Keratinocyte (primary cell): ENCODE data around the gene RAI1. TPM values are rescaled to one million over a fixed set of nuclear protein-coding genes. Genes with fewer than 3 reads are reported as not detected.

Experiments used
- DNase-seq: peaks from one replicate; pipeline ENCODE4 v3.0.0-alpha.2; 2011; ENCODE audit warnings: low read depth, missing footprints, low spot score
- FAIRE-seq: peaks from 2 replicates; lab custom pipeline; 2011; peaks lifted over from hg19 to GRCh38; lab: Jason Lieb, UNC
- H2AFZ ChIP-seq: 2 replicates; pipeline ENCODE4 v1.6.0; 2012; ENCODE audit warnings: low read length, control low read depth, inconsistent platforms; ENCODE audit not compliant: control insufficient read depth
- H3K27ac ChIP-seq: 2 replicates; pipeline ENCODE4 v1.5.1; 2011; ENCODE audit warnings: low read length; ENCODE audit not compliant: control insufficient read depth, insufficient read depth
- H3K27me3 ChIP-seq: 3 replicates; pipeline ENCODE4 v1.6.0; 2011; ENCODE audit warnings: low read length; ENCODE audit not compliant: control insufficient read depth, insufficient read depth; ENCODE audit errors: extremely low read depth
- H3K36me3 ChIP-seq, 2 experiments: 2 replicates in 1 of 2; 3 replicates in 1 of 2; pipeline ENCODE4 v1.5.1; 2011; ENCODE audit warnings: low read length in 2 of 2, mild to moderate bottlenecking in 1 of 2; ENCODE audit not compliant: control insufficient read depth in 2 of 2, insufficient read depth in 2 of 2; ENCODE audit errors: extremely low read depth in 1 of 2
- H3K4me1 ChIP-seq: 3 replicates; pipeline ENCODE4 v1.5.1; 2011; ENCODE audit warnings: low read length; ENCODE audit not compliant: control insufficient read depth, insufficient read depth; ENCODE audit errors: extremely low read depth
- H3K4me2 ChIP-seq: 3 replicates; pipeline ENCODE4 v1.6.0; 2011; ENCODE audit warnings: low read depth, low read length; ENCODE audit not compliant: control insufficient read depth, insufficient read depth; ENCODE audit errors: extremely low read depth
- H3K4me3 ChIP-seq, 3 experiments: fragments of 200-600 bp in 1 of 3; sonication (generic) in 1 of 3; 2 replicates in 2 of 3; 3 replicates in 1 of 3; pipeline ENCODE4 v1.5.1; 2011 to 2016; ENCODE audit warnings: low read length in 3 of 3, mild to moderate bottlenecking in 3 of 3, control low read depth in 2 of 3, inconsistent platforms in 1 of 3, low read depth in 1 of 3, mixed read lengths in 1 of 3, mixed run types in 1 of 3, moderate library complexity in 1 of 3; ENCODE audit not compliant: control insufficient read depth in 2 of 3, insufficient read depth in 2 of 3; ENCODE audit errors: extremely low read depth in 1 of 3
- H3K79me2 ChIP-seq: 2 replicates; pipeline ENCODE4 v1.6.0; 2012; ENCODE audit warnings: low read length; ENCODE audit not compliant: control insufficient read depth, insufficient read depth
- H3K9ac ChIP-seq: 3 replicates; pipeline ENCODE4 v1.6.0; 2011; ENCODE audit warnings: low read length; ENCODE audit not compliant: control insufficient read depth, insufficient read depth; ENCODE audit errors: extremely low read depth
- H3K9me1 ChIP-seq: 3 replicates; pipeline ENCODE4 v1.6.0; 2011; ENCODE audit warnings: low read length; ENCODE audit not compliant: control insufficient read depth, insufficient read depth; ENCODE audit errors: extremely low read depth
- H3K9me3 ChIP-seq: 2 replicates; pipeline ENCODE4 v1.5.1; 2012; ENCODE audit warnings: low read depth, low read length; ENCODE audit not compliant: control insufficient read depth
- H4K20me1 ChIP-seq: 3 replicates; pipeline ENCODE4 v1.6.0; 2011; ENCODE audit warnings: low read length; ENCODE audit not compliant: control insufficient read depth, insufficient read depth; ENCODE audit errors: extremely low read depth
- EZH2 ChIP-seq: IDR thresholded peaks from one replicate; pipeline ENCODE4 v1.6.1; 2012; ENCODE audit warnings: inconsistent platforms, mild to moderate bottlenecking, low read length, moderate library complexity
- dilution Hi-C: fragments of 300-500 bp; cut with MboI; formaldehyde crosslinking; loops from one replicate; pipeline ENCODE4 v1.7.0; 2020; ENCODE audit warnings: low sequenced_read_pairs; ENCODE audit not compliant: extremely low pct_ligation_motif_present
- polyA plus RNA-seq, 5 experiments: library from polyadenylated mRNA; depleted of rRNA in 3 of 5; stranded (reverse) in 3 of 5; stranded (forward) in 1 of 5; unstranded in 1 of 5; fragments of >200 nt; gene quantifications; 1 replicate in 1 of 5; 2 replicates in 3 of 5; 3 replicates in 1 of 5; pipeline versions ENCODE4 v1.2.1 to v1.2.3, GENCODE V29; 2011 to 2012; ENCODE audit warnings: missing spikeins in 2 of 5, low read depth in 1 of 5, low replicate concordance in 1 of 5
- TF ChIP-seq, protein P1 (sequence below), 3 experiments: IDR thresholded peaks in 1 of 3; conservative IDR thresholded peaks in 1 of 3; optimal IDR thresholded peaks in 1 of 3; 2 replicates in 2 of 3; 3 replicates in 1 of 3; pipeline versions ENCODE3 to v1.5.1; 2011; ENCODE audit warnings: low read length in 3 of 3, mild to moderate bottlenecking in 3 of 3, moderate library complexity in 2 of 3, control low read depth in 1 of 3, inconsistent platforms in 1 of 3; ENCODE audit not compliant: insufficient read depth in 2 of 3; ENCODE audit errors: extremely low read depth in 1 of 3

The RAI1 gene
- polyA plus RNA-seq, 1 donor (not counting 4 experiments of a cell fraction or from before 2014, with no cell fraction given), result 2.6 TPM

DNA sequence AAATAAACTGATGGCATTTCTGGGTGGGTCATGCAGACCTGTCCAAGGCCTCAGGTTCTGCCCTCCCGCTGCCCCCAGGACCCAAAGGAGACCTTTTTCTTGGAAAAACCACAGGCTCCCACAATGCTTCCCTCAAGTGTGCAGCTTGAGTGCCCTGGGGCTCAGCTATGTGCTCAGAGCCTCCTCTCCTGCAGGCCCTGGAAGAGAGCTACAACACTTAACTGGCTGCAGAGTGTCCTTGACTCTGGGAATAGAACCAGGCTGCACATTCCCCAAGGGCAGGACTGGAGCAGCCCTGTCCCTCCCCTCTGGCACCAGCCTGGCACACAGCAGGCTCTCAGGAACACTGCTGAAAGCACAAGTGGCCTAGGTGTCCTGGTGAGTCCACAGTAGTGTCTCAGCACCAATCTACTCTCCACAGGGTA is 160.4 kb downstream of the RAI1 start:
- H3K9me1 ChIP-seq, result no peaks in the 10 kb centered on the region
- peak overlapping the region; percentile 90 for H3K9ac ChIP-seq
- no peak for FAIRE-seq

DNA sequence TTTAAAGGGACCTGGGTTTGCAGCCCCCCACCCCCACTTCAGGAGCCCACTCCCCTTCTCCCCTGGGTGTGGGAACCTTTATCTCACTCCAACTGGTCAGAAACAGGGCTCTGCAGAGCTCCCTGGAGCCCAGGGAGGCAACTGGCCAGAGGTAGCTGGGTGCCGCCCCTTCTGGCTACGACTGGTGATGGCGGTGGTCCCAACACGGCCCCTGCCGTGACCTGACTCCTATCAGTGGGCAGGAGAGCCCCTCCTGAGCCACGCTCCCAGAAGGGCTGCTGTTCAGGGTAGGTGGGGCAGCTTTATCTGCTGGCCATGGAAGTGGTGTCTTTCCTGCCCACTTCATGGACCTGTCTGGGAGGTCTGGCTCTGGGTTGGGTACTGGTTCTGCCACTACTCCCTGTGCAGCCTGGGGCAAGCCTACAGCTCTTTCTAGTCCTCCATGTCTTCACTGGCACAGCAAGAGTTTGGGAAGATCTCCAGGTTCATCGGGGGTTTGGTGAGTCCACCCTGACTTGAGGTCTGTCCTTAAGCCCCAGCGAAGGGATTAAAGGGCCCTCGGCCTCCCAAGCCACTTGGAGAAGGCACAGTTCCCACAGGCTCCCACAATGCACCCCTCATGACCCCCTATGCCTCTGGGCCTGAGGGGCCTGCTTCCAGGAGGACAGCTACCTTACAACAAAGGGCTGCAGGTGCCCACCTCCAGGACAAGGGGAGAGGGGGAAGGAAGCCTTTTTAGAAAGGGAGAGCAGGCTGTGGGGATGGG is 161.0 kb downstream of the RAI1 start:
- Histone ChIP-seq H3K4me1 (peaks cover 55% of the 10 kb centered on the region), H3K9me3 (no peaks in the 10 kb centered on the region), H3K4me3 (no peak overlapping the region), H3K9ac (peak overlapping the region; percentile 90), H3K9me1 (no peaks in the 10 kb centered on the region), H3K79me2 (no peaks in the 10 kb centered on the region), H3K4me2 (peak overlapping the region; percentile 80), H3K36me3 (peaks cover 4 to 6% of the 10 kb centered on the region in 2 experiments), H3K27ac (peak overlapping the region; percentile 98), H2AFZ (no peak overlapping the region), H3K27me3 (no peaks in the 10 kb centered on the region), H4K20me1 (no peaks in the 10 kb centered on the region)
- DNase-seq (no peak), FAIRE-seq (peak; percentile 58)
- TF ChIP-seq, protein P1, sequence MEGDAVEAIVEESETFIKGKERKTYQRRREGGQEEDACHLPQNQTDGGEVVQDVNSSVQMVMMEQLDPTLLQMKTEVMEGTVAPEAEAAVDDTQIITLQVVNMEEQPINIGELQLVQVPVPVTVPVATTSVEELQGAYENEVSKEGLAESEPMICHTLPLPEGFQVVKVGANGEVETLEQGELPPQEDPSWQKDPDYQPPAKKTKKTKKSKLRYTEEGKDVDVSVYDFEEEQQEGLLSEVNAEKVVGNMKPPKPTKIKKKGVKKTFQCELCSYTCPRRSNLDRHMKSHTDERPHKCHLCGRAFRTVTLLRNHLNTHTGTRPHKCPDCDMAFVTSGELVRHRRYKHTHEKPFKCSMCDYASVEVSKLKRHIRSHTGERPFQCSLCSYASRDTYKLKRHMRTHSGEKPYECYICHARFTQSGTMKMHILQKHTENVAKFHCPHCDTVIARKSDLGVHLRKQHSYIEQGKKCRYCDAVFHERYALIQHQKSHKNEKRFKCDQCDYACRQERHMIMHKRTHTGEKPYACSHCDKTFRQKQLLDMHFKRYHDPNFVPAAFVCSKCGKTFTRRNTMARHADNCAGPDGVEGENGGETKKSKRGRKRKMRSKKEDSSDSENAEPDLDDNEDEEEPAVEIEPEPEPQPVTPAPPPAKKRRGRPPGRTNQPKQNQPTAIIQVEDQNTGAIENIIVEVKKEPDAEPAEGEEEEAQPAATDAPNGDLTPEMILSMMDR (optimal IDR thresholded peaks at IDR 0.05 in 1 of 3, IDR thresholded peaks at IDR 0.05 in 1 of 3, conservative IDR thresholded peaks at IDR 0.05 in 1 of 3; ENCODE audit: extremely low read depth in 1 of 3, insufficient read depth in 2 of 3, low read length in 3 of 3), result no peak
- no peak for TF ChIP-seq EZH2
- dilution Hi-C loops, result no loop called here

More for the DNA sequence above, 160.4 kb downstream of the RAI1 start:
- Histone ChIP-seq H3K9me3 (no peaks in the 10 kb centered on the region), H3K4me2 (peak overlapping the region; percentile 80), H3K79me2 (peaks cover under 1% of the 10 kb centered on the region), H3K4me1 (peaks cover 59% of the 10 kb centered on the region), H3K27me3 (no peaks in the 10 kb centered on the region), H2AFZ (no peak overlapping the region), H4K20me1 (no peaks in the 10 kb centered on the region), H3K4me3 (no peak overlapping the region), H3K27ac (peak overlapping the region; percentile 98), H3K36me3 (peaks cover 1 to 4% of the 10 kb centered on the region in 2 experiments)
- dilution Hi-C loops, result no loop called here
- DNase-seq, result no peak
- TF ChIP-seq, protein P1 (optimal IDR thresholded peaks at IDR 0.05 in 1 of 3, IDR thresholded peaks at IDR 0.05 in 1 of 3, conservative IDR thresholded peaks at IDR 0.05 in 1 of 3; ENCODE audit: extremely low read depth in 1 of 3, insufficient read depth in 2 of 3, low read length in 3 of 3), result no peak
- no peak for TF ChIP-seq EZH2
